Prostate gland (tissue), 2 donors: ENCODE measurements around the gene ITFG2. TPM values are rescaled to one million over a fixed set of nuclear protein-coding genes. Genes with fewer than 3 reads are reported as not detected.

ENCODE experiments used
- DNase-seq: peaks from one replicate; pipeline ENCODE4 v3.0.0-alpha.2; 2019; ENCODE audit warnings: low spot score
- H3K27ac ChIP-seq, 2 donors: fragments of 200-600 bp; sonication (generic); 2 replicates each; pipeline ENCODE4 v1.5.1; 2017 to 2019
- H3K27me3 ChIP-seq: fragments of 200-600 bp; sonication (generic); replicated peaks from 2 replicates; pipeline ENCODE4 v1.5.1; 2019; ENCODE audit not compliant: insufficient read depth
- H3K36me3 ChIP-seq, 2 donors: fragments of 200-600 bp; sonication (generic); 1 replicate in 1 of 2; 2 replicates in 1 of 2; pipeline versions ENCODE4 v1.5.1 to v1.8.1; 2017 to 2019
- H3K4me1 ChIP-seq: fragments of 200-600 bp; sonication (generic); replicated peaks from 2 replicates; pipeline ENCODE4 v1.5.1; 2019
- H3K4me3 ChIP-seq, 2 donors: fragments of 200-600 bp; sonication (generic); 2 replicates each; pipeline ENCODE4 v1.5.1; 2017 to 2019
- H3K9me3 ChIP-seq: fragments of 200-600 bp; sonication (generic); 2 replicates; pipeline ENCODE4 v1.5.1; 2017
- POLR2A ChIP-seq: fragments of 450-650 bp; IDR thresholded peaks from one replicate; pipeline ENCODE4 v1.6.1; 2016; ENCODE audit warnings: antibody characterized with exemption, mild to moderate bottlenecking
- POLR2AphosphoS5 ChIP-seq: sonication (generic); formaldehyde crosslinking; IDR thresholded peaks from one replicate; pipeline ENCODE4 v1.6.1; 2017; ENCODE audit warnings: antibody characterized with exemption
- WGBS: methylation state at CpG from one replicate; pipeline ENCODE4 v1.1.5; 2018; 5-methylcytosine and 5-hydroxymethylcytosine counted together
- intact Hi-C: fragments of 100-400 bp; cut with DNase I; formaldehyde crosslinking; loops from one replicate; pipeline ENCODE4 v1.14.2; 2022
- total RNA-seq, 2 donors: library from RNA; depleted of rRNA; stranded (reverse); fragments of >200 nt; gene quantifications; one replicate each; pipeline ENCODE4 v1.1.0, GENCODE V29; 2016
- TF ChIP-seq, protein P1 (sequence below), 4 experiments: fragments of 200-600 bp in 2 of 4; fragments of 450-650 bp in 2 of 4; sonication (generic) in 2 of 4; IDR thresholded peaks; 1 replicate in 3 of 4; 2 replicates in 1 of 4; pipeline ENCODE4 v1.5.1; 2016 to 2019; ENCODE audit warnings: antibody characterized with exemption in 4 of 4, mild to moderate bottlenecking in 2 of 4, moderate library complexity in 2 of 4

Gene ITFG2
- total RNA-seq = 10 to 100 TPM; 41.5 to 46.5 TPM

DNA sequence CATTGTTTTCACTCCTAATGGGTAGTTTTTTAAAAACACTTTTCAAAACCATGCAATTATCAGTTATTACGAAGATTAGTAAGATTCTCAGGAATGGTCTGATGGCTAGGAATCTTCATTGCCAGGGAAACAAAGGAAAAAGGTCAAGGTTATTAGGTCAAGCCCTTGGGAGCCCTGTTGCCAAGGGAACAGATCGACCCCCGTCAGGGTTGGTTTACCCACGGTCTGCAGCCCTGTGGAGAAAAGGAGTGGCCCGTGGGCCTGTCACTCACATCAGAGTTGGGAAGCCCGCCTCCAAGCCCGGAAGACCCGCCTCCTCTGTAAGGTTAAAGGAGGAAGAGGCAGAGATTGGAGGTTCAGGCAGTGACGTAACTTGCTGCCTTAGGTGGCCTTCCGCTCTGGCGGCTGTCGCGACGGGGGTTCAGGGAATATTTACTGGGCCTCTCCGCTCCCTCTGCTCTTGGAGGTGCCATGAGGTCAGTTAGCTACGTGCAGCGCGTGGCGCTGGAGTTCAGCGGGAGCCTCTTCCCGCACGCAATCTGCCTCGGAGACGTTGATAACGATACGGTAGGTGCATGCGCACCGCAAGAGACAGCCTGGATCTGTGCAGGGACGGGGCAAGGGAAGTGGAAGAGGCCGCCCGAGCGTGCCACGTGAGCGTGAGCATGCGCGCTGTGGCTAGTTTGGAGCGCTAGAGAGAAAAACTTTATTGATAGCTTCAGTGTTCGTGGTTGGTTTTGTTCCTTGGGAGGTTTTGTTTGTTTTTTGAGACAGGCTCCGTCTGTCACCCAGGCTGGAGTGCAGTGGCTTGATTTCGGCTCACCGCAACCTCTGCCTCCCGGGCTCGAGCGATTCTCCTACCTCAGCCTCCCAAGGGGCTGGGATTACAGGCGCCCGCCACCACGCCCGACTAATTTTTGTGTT is at the start of gene ITFG2:
Gene ITFG2, plus strand, starts transcription at position 379 of the 924 bp plus-strand sequence. Its CDS starts 93 bp downstream, at position 472.
- H3K4me1 ChIP-seq = no peaks in the 10 kb centered on the region
- under 1% methylated on average over 48 of the region's 48 CpGs for WGBS
- DNase-seq = peak; percentile 98
- peak; percentile 98 for TF ChIP-seq POLR2AphosphoS5
- TF ChIP-seq, protein P1, sequence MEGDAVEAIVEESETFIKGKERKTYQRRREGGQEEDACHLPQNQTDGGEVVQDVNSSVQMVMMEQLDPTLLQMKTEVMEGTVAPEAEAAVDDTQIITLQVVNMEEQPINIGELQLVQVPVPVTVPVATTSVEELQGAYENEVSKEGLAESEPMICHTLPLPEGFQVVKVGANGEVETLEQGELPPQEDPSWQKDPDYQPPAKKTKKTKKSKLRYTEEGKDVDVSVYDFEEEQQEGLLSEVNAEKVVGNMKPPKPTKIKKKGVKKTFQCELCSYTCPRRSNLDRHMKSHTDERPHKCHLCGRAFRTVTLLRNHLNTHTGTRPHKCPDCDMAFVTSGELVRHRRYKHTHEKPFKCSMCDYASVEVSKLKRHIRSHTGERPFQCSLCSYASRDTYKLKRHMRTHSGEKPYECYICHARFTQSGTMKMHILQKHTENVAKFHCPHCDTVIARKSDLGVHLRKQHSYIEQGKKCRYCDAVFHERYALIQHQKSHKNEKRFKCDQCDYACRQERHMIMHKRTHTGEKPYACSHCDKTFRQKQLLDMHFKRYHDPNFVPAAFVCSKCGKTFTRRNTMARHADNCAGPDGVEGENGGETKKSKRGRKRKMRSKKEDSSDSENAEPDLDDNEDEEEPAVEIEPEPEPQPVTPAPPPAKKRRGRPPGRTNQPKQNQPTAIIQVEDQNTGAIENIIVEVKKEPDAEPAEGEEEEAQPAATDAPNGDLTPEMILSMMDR (IDR thresholded peaks at IDR 0.05) = peak in 1 of 4 experiments; percentile 16
- peak; percentile 71 for TF ChIP-seq POLR2A
- no peaks in the 10 kb centered on the region for H3K27me3 ChIP-seq
- intact Hi-C loops = no loop called here
- peak within 1 kb of the TSS; percentile 44 to 70 for H3K4me3 ChIP-seq
- no peaks in the 10 kb centered on the region for H3K9me3 ChIP-seq
- H3K27ac ChIP-seq = peak within 1 kb of the TSS; percentile 81 to 92
- no peaks in the 10 kb centered on the region for H3K36me3 ChIP-seq

DNA sequence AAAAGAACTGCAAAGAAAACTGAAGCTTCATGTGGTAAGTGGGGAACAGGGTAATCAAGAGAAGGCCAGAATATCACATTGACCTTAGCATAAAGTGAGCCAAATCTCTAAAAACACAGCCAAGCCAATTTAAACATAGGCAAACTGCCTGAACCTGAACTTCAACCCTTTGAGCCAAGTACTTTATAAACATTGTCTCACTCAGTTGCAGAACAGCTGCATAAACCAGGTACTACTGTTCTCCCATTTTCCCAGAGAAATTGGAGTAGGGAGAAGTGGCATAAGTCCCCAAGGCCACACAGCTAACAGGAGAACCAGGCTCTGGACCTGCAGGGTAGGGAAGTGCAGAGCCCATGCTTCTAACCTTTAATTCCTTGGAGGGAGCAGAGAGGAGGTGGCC is 48.1 kb upstream of the ITFG2 start:
- TF ChIP-seq POLR2AphosphoS5 (no peak), POLR2A (no peak)
- TF ChIP-seq, protein P1 (IDR thresholded peaks at IDR 0.05) = no peak
- Histone ChIP-seq H3K4me1 (no peaks in the 10 kb centered on the region), H3K27ac (no peak overlapping the region), H3K27me3 (no peaks in the 10 kb centered on the region), H3K36me3 (no peaks in the 10 kb centered on the region), H3K4me3 (no peak overlapping the region), H3K9me3 (no peaks in the 10 kb centered on the region)
- intact Hi-C loops = no loop called here
- no peak for DNase-seq

DNA sequence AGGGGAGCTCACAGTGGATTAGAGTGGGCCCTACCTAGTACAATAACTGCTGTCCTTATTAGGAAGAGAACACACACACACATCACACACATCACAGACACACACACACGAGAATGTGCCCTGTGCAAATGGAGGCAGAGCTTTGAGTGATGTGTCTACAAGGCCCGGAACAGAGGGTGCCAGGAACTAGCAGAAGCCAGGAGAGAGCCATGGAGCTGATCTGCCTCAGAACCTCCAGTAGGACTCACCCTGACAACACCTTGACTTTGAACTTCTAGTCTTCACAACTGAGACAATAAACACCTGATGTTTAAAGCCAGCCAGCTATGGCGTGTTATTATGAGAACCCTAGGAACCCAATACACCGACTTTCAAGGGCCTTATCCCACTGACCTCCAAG is 47.4 kb upstream of the ITFG2 start:
- TF ChIP-seq POLR2AphosphoS5 = no peak
- TF ChIP-seq, protein P1 (IDR thresholded peaks at IDR 0.05) = no peak
- TF ChIP-seq POLR2A = no peak
- Histone ChIP-seq H3K27ac (no peak overlapping the region), H3K36me3 (no peaks in the 10 kb centered on the region), H3K4me3 (no peak overlapping the region), H3K27me3 (no peaks in the 10 kb centered on the region), H3K4me1 (no peaks in the 10 kb centered on the region), H3K9me3 (no peaks in the 10 kb centered on the region)
- intact Hi-C loops = no loop called here
- DNase-seq = no peak
- WGBS = 88% methylated on average over 4 of the region's 4 CpGs

DNA sequence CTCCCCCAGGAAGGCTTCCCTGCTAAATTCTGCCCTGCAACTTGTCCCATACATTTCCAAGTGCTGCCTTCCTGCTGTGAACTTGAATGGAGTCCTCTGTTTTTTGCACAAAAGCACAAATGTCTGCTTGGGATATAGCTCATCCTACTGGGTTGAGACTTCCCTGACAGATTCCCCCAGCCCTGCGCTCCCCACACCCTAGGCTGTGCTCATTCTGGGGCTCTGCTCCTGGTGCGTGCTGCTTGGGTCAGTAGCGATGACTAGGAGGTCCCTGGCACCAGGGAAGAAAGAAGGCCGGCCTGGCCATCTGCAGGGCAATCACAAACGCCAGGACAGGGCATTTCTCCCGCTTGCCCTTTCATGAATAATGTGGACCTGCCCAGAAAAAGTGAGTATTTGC is 46.9 kb upstream of the ITFG2 start:
- no peaks in the 10 kb centered on the region for H3K9me3 ChIP-seq
- no peak for TF ChIP-seq POLR2AphosphoS5
- TF ChIP-seq, protein P1 (IDR thresholded peaks at IDR 0.05) = no peak
- no peak for TF ChIP-seq POLR2A
- H3K36me3 ChIP-seq = no peaks in the 10 kb centered on the region
- intact Hi-C loops = no loop called here
- H3K4me3 ChIP-seq = no peak overlapping the region
- no peak overlapping the region for H3K27ac ChIP-seq
- WGBS = 88% methylated on average over 6 of the region's 6 CpGs
- no peak for DNase-seq
- H3K27me3 ChIP-seq = no peaks in the 10 kb centered on the region
- H3K4me1 ChIP-seq = no peaks in the 10 kb centered on the region
